GM04504 (cell line): ENCODE measurements around the gene SLC22A7.

Source experiments
- DNase-seq: peaks from one replicate; pipeline ENCODE4 v3.0.0-alpha.2; 2012; ENCODE audit warnings: low read depth

The SLC22A7 gene, protein sequence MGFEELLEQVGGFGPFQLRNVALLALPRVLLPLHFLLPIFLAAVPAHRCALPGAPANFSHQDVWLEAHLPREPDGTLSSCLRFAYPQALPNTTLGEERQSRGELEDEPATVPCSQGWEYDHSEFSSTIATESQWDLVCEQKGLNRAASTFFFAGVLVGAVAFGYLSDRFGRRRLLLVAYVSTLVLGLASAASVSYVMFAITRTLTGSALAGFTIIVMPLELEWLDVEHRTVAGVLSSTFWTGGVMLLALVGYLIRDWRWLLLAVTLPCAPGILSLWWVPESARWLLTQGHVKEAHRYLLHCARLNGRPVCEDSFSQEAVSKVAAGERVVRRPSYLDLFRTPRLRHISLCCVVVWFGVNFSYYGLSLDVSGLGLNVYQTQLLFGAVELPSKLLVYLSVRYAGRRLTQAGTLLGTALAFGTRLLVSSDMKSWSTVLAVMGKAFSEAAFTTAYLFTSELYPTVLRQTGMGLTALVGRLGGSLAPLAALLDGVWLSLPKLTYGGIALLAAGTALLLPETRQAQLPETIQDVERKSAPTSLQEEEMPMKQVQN

DNA sequence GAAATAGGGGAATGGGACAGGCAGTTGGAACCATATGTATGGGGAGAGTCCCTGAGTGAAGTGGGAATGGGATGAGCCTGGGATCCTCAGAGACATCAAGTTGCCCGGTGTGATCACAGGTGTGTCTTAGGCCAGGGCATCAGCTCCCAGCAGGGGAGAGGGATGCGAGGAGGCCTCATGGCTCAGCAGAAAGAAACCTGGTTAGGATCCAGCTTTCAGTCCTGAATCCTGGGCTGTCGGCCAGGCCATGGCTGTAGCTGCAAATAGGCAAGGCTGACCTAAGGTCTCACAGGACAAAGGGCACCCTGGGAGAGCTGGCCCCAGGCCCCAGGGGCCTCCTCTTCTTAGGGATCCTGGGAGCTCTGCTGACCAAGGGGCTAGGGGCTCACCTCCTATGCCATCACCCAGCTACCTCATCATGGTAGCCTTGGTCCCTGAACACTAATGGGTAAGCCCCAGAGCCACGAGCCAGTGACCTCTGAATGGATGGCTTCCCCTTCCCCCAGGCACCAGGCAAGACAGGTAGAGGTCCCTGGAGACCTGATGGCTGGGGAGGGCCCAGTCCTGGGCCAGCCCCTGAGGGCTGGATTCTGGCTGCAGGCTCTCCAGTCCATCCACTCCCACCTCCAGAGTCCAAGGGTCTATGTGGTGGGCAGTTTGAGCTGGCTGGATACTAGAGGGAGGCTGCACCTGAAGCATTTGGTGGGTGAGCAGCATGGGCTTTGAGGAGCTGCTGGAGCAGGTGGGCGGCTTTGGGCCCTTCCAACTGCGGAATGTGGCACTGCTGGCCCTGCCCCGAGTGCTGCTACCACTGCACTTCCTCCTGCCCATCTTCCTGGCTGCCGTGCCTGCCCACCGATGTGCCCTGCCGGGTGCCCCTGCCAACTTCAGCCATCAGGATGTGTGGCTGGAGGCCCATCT lies at the start of gene SLC22A7:
Gene SLC22A7, plus strand, starts transcription at position 617 of the 921 bp plus-strand sequence. Its CDS starts 99 bp downstream, at position 716.
- no peak for DNase-seq

DNA sequence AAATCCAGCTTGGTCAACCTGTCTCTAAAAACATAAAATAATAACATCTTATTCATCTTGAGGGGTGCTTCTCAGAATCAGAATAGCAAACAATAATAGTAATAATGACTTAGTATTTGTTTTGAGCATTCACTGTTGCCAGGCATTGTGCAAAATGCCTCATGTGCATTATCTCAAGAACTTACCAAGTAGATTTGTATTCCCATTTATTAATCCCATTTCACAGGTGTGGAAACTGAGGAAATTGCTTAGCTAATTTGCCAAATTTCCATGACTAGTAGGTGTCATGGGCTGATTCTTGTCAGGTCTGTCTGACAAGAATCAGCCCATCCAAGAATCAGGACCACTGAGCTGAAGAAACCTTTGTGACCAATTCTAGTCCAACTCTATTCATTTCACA lies 49.3 kb upstream of the SLC22A7 start:
- DNase-seq, result no peak

DNA sequence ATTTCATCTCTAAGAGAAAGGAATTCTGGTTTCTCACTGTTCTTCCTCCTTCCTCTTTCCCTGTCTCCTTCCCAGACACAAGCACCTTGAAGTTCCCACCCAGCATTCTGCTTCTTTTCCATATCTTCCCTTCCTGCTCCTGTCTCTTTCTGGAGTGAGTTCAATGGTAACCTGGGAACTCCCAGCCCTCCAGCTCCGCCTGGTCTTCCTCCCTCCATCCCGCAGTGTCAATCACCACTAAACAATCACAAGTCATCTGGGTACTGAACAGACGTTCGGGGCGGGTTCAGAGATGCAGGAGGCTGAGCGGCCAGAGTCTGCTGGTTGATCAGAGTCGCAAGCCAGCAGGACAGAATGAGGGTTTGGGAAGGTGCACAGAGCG lies 47.1 kb upstream of the SLC22A7 start:
- DNase-seq, result no peak

DNA sequence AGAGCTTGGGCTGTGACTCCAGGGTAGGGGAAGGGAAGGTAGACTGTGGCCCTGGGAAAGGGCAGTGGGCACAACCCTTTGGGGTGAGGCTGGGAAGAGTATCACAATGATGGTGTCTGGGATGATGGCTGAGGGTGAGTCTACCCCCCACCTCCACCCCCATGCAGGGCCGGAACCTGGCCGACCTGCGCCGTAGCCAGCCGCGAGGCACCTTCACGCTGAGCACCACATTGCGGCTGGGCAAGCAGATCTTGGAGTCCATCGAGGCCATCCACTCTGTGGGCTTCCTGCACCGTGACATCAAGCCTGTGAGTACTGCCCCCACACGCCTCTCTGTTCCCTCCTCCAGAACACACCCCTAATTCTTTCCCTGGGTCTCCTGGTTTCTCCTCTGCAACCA lies 44.7 kb upstream of the SLC22A7 start:
- no peak for DNase-seq

DNA sequence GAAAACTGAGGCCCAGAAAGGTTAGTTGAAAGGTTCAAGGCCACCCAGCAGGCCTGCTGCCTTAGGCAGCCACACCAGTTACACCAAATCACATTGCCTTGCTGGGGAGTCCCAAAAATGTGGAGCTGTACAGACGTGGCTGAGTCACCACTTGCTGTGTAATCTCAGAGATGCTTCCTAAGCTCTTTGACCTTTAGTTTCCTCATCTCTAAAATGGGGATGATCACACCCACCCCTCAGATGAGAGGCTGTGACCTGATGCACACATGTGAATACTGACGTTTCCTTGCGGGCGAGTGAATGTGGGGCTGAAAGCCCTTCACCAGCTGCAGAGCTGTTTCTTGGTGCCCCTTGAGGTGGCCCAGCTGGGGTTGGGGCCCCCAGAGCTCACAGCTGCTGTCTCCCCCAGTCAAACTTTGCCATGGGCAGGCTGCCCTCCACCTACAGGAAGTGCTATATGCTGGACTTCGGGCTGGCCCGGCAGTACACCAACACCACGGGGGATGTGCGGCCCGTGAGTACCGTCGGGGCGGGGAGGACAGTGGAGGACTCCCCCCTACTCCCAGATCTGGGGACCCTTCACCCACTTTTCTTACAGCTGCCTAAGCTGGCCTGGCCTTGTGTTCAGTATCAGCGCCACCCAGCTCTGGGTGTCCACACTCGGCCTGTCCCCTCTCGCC lies 43.8 kb upstream of the SLC22A7 start:
- DNase-seq, result no peak

DNA sequence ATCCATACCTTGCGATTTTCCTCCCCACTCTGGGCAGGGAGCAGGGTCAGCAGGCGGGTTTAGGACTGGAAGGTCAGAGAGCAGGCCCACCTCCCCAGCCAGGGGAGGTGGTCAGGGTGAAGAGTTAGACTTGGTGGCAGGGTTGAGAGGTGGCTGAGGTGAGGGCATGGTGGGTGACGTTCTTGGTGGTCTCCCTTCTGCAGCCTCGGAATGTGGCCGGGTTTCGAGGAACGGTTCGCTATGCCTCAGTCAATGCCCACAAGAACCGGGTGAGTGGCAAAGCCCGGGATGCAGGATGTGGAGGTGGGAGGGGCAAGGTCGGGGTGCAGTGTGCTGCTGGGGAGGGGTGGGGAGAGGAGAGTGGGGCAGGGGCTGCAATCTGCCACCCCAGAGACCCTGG lies 43.2 kb upstream of the SLC22A7 start:
- DNase-seq, result no peak

DNA sequence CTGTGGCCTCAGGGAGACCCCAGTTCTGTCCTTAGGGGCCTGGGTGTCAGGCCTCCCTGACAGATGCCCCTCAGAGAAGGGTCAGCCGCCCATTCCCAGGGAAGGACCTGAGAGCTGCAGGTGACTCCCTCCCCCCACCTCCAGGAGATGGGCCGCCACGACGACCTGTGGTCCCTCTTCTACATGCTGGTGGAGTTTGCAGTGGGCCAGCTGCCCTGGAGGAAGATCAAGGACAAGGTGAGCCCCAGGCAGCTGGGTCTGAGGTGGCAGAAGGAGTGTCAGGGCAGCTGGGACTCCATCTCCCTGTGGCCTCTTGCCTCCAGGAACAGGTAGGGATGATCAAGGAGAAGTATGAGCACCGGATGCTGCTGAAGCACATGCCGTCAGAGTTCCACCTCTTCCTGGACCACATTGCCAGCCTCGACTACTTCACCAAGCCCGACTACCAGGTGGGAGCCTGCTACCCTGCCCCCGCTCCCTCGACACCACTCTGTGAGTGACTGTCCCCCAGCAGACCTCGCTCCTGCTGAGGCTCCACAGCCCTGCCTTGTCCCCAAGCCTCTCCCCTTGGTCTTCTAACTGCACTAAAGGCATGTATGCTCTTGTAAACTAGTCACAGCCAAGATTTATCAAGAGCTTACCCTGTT lies 42.5 kb upstream of the SLC22A7 start:
- no peak for DNase-seq

DNA sequence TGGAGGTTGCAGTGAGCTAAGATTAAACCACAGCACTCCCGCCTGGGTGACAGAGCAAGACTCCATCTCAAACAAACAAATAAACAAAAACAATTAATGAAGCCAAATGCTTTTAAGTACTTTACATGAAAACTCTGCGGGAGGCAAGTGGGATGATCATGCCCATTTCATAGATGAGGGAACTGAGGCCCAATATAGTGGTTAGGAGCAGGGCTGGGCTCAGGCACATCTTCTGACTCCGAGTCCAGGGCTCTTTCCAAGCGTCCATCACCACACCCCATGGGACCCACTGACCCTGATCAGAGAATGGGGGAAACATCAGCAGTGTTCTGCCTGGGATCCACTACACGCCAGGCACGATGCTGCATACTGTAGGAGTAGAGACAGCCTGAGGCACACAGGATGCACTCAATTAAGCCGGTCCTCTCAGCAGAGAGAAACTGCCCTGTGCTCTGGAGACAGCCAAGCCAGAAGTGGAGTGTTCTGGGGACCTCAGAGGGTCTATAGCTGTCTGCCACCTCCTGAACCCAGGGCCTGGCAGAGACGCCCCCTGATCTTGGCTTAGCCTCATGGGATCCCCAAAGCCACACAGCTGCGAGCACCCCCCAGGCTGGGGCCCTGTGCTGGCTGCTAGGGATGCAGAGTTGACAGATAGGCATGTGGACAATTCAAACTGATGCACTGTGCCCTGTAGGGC lies 41.2 kb upstream of the SLC22A7 start:
- no peak for DNase-seq

DNA sequence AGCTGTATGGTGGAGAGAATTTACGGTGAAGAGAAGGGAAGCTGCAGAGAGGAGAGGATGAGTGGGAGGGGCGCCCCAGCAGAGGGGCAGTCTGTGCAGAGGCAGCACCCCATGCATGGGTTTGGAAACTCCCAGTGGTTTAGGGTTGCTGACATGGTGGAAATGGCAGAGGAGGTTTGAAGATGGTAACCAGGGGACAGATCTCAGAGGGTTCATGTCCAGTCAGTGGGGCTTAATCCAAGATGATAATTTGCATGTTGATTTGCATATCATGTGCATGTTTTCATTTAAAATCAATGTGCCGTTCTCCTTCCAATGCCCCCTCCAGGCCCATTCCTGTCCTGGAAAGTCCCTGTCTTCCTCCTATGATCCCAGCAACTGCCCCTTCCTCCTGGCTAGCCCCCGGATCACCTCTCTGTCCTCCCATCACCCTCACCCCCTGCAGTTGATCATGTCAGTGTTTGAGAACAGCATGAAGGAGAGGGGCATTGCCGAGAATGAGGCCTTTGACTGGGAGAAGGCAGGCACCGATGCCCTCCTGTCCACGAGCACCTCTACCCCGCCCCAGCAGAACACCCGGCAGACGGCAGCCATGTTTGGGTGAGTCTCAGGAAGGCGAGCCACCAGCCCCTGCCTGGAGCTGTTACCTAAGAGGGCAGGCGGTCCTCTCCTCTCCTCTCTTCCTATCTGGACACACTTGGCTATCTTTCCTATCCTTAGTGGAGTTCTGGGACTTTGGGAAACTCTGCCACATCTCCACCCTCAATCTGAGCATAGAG lies 40.5 kb upstream of the SLC22A7 start:
- no peak for DNase-seq

DNA sequence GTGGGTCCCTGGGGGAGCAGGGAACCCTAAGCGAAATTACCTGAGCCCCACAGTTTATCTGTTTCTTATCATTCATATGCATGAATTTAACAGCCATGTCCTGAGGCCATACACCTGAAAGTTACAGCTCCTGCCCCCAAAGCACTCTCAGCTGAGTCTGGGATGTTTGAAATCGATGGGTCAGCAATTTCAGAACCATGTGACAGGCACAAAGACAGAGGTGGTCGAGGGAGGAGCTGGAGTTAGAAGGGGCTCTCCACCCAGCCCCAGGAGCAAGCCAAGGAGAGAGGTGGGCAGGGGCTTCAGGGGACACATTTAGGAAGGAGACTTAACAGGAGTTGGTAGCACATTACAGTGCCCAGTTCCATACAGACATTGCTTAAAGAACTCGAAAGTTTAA lies 39.9 kb upstream of the SLC22A7 start:
- no peak for DNase-seq

DNA sequence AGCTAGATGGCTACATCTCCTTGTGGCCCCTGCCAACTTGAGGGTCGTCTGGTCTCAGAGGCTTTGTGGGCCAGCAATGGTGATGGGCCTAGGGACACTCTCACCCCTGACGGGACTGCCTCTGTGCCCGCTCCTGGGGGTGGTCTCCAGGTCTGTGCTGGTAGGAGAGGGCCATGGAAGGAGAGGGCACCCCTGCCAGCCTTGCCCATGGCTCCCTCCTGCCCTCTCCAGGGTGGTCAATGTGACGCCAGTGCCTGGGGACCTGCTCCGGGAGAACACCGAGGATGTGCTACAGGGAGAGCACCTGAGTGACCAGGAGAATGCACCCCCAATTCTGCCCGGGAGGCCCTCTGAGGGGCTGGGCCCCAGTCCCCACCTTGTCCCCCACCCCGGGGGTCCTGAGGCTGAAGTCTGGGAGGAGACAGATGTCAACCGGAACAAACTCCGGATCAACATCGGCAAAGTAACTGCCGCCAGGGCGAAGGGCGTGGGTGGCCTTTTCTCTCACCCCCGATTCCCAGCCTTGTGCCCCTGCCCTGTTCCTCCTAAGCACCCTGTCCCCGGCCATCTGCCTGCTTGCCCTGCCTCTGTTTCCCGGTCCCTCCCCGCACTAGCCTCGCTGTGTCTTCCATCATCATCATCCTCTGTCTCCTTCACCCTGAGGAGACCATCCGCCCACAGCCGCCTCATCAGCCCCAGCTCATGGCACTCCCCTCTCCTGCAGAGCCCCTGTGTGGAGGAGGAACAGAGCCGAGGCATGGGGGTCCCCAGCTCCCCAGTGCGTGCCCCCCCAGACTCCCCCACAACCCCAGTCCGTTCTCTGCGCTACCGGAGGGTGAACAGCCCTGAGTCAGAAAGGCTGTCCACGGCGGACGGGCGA lies 39.0 kb upstream of the SLC22A7 start:
- no peak for DNase-seq

DNA sequence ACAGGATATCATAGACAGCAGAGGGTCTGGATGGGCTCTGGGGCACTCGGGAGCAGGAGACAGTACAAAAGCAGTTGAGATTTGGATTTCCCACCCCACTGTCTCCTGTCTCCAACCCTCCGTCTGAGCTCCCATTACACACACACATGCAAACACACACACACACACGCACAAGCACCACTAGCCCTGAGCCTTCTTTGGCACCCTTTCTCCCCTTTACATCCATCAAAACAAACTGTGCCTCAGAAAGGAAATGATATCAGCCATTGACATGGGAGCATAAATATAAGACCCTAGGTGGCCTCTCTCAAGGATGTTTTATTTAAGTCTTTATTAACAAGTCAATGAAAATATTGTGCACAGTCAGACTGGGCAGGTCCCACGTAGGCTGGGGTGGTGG lies 37.3 kb upstream of the SLC22A7 start:
- no peak for DNase-seq

DNA sequence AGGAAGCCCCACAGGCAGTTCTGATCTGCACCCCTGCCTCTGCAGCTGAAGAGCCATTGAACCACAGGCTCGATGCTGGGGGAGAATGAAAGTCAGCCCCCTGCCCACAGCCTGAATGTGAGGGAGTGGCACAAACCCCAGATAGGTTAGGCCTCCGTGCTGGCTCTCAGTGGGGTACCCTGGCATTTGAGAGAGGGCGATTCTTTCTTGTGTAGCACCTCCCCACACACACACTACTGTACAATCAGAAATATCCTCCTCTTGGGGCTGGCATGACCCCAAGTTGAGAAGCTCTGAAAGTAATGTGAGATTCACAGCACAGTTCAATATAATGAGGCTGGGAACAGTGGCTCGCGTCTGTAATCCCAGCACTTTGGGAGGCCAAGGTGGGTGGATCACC lies 36.9 kb upstream of the SLC22A7 start:
- DNase-seq, result no peak

DNA sequence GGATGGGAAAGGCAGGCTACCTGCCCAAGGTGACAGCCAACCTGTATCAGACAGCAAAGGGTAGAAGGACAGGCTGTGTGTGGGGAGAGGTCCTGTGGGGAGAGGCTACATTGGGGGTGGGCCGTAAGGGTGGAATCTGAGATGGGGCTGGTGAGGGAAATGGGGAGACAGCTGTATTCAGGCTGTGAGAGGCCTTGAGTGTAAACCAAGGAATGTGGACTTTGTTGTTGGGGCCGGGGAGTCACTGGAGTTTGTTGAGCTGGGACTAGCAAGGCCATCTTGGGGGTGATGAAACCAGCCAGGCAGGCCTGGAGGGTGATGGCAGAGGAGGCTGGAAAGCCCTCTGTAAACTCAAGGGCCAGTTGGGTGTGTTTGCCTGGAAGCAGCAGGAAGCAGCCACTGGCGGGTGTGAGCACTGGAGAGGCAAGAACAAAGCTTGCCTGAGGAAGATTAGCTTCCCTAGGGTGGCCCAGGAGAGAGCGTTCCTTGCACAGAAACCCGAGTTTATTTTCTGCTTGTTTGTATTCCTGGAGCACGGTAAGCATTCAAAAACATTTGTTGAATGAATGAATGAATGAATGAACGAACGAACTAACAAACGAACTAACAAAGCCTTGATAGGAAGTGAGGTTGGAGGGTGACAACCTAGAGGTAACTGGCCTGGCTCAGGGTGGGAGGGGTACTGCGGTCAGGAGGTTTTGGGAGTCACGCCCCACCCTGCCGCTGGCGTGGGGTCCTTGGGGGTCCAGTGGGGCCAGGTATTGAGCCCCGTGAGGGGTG lies 35.9 kb upstream of the SLC22A7 start:
- DNase-seq, result no peak

DNA sequence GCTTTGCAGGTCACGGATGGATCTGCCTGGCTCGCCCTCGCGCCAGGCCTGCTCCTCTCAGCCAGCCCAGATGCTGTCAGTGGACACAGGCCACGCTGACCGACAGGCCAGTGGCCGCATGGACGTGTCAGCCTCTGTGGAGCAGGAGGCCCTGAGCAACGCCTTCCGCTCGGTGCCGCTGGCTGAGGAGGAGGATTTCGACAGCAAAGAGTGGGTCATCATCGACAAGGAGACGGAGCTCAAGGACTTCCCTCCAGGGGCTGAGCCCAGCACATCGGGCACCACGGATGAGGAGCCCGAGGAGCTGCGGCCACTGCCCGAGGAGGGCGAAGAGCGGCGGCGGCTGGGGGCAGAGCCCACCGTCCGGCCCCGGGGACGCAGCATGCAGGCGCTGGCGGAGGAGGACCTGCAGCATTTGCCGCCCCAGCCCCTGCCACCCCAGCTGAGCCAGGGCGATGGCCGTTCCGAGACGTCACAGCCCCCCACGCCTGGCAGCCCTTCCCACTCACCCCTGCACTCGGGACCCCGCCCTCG lies 35.2 kb upstream of the SLC22A7 start:
- no peak for DNase-seq

DNA sequence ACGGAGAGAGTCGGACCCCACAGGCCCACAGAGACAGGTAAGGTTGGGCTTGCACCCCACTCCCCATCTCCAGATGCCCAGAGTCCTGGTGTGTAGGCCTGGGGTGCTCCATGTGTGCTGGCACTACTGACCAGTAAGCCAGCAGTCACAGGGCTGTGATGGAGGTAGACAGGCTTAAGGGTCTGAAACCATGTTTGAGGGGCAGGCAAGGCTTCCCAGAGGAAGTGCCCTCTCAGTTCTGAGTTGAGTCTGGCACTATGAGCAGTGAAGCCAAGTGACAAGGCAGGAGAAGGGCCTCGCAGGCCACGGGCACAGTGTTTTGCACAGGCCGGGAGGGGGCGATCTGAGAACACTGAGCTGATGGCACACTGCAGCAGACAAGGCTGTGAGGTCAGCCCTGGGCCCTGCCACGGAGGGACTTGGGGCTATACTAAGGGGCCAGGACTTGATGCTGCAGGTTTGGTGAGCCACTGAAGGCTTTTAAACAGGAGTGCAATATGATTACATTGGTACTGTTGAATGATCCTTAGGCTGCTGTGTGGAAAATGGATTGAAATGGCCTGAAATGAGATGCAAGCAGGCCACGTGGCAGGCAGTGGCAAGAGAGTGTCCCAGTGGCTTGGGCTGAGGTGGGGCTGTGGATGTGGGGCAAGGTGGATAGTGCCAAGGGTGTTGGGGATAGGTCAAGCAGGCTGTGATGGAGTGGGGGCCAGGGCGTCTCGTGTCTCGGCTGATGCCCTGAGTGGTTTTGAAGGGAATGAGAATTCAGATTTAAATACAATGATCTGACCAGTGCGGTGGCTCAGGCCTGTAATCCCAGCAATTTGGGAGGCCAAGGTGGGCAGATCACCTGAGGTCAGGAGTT lies 34.5 kb upstream of the SLC22A7 start:
- peak; percentile 35 for DNase-seq

DNA sequence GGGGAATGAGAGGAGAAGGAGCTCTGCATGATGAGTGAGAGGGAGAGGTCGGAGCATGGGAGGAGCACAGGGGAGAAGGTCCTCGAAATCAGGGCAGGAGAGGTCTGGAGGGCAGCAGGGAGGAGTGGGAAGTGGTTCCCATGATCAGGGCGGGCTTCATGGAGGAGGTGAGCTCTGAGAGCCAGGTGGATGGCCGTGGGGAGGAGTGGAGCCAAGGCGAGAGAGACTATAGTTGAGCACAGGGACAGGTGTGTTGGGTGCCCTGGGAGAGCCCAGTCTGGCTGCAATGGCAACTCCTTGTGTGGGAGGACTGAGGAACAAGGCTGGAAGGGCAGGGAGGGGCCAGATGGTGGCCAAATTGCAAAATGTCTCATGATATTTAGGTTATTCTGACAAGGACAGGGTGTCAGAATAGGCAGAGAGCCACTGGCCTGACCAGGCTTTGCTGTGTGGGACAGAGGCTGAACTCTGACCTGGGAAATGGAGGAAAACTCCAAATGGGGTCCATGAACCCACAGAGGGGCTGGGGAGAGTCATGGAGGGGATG lies 33.4 kb upstream of the SLC22A7 start:
- no peak for DNase-seq
